ENCODE data around the gene FSIP2.

Gene FSIP2

DNA sequence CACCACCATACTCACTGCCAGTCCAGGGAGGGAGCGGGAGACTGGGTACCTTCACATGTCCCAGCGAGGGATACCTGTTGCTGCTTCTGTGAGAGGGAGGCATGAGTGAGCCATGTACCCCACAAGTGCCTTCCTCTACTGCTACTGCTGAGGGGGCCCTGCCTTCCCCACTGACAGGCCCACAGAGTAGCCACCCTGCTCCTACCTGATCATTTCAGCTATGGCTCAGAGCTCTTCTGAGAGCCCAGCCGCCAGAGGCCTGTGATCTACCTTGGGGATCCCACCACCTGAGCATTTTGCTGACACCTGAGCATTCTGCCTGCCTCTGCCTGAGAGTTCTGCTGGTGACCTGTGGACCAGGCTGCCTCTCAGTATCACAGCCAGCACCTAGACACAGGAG, 137.6 kb downstream of the FSIP2 start:
- H3K36me3 ChIP-seq (ENCODE audit: low read depth): no peaks in the 10 kb centered on the region

DNA sequence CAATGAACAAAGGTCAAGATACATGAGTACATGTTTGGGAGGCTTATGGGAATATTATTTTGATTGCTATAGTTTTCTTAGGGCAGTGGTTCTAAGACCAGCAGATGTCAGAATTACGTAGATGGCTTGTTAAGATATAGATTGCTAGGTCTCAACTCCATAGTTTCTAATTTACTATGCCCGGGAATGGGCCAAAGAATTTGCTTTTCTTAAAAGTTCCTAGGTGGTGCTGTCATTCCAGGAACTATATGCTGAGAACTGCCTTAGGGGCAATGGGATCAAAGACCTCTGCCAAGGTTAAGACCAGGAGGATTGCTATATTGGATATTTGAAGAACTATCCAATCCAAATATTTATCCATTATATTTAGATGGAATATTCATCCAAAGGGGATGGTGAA, 141.8 kb downstream of the FSIP2 start:
- ATAC-seq (ENCODE audit: low read depth): no peak
- Histone ChIP-seq H3K36me3 (ENCODE audit: low read depth) (no peaks in the 10 kb centered on the region), H3K27me3 (ENCODE audit: insufficient read depth, poor library complexity, severe bottlenecking) (no peaks in the 10 kb centered on the region), H3K4me3 (ENCODE audit: severe bottlenecking) (no peak overlapping the region), H3K27ac (ENCODE audit: poor library complexity, severe bottlenecking) (no peak overlapping the region), H3K4me1 (ENCODE audit: insufficient read depth, poor library complexity, severe bottlenecking) (no peaks in the 10 kb centered on the region), H3K9me3 (ENCODE audit: severe bottlenecking) (no peaks in the 10 kb centered on the region)
- DNase-seq (ENCODE audit: low spot score): no peak
- TF ChIP-seq, protein P1, sequence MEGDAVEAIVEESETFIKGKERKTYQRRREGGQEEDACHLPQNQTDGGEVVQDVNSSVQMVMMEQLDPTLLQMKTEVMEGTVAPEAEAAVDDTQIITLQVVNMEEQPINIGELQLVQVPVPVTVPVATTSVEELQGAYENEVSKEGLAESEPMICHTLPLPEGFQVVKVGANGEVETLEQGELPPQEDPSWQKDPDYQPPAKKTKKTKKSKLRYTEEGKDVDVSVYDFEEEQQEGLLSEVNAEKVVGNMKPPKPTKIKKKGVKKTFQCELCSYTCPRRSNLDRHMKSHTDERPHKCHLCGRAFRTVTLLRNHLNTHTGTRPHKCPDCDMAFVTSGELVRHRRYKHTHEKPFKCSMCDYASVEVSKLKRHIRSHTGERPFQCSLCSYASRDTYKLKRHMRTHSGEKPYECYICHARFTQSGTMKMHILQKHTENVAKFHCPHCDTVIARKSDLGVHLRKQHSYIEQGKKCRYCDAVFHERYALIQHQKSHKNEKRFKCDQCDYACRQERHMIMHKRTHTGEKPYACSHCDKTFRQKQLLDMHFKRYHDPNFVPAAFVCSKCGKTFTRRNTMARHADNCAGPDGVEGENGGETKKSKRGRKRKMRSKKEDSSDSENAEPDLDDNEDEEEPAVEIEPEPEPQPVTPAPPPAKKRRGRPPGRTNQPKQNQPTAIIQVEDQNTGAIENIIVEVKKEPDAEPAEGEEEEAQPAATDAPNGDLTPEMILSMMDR (IDR thresholded peaks at IDR 0.05; ENCODE audit: poor library complexity, severe bottlenecking): no peak

More for the DNA sequence above, 137.6 kb downstream of the FSIP2 start:
- no peaks in the 10 kb centered on the region for H3K9me3 ChIP-seq (ENCODE audit: severe bottlenecking)
- ATAC-seq (ENCODE audit: low read depth) (no peak), DNase-seq (ENCODE audit: low spot score) (no peak)
- H3K27me3 ChIP-seq (ENCODE audit: insufficient read depth, poor library complexity, severe bottlenecking): no peaks in the 10 kb centered on the region
- TF ChIP-seq, protein P1 (IDR thresholded peaks at IDR 0.05; ENCODE audit: poor library complexity, severe bottlenecking): no peak
- H3K27ac ChIP-seq (ENCODE audit: poor library complexity, severe bottlenecking): no peak overlapping the region
- no peaks in the 10 kb centered on the region for H3K4me1 ChIP-seq (ENCODE audit: insufficient read depth, poor library complexity, severe bottlenecking)
- no peak overlapping the region for H3K4me3 ChIP-seq (ENCODE audit: severe bottlenecking)

Measured in RWPE2 (cell line).